Ureter (tissue), 1 donor: ENCODE data around the gene SPRR5. TPM values are rescaled to one million over a fixed set of nuclear protein-coding genes. Genes with fewer than 3 reads are reported as not detected.

ENCODE experiments used
- DNase-seq: peaks from one replicate; pipeline ENCODE4 v3.0.0-alpha.2; 2020; ENCODE audit warnings: low spot score
- total RNA-seq: library from RNA; stranded (reverse); gene quantifications from one replicate; pipeline ENCODE4 v1.2.4, GENCODE V29; 2023
- donor health status: DM: yes; HTN: yes; CAD: no.

SPRR5 gene
- total RNA-seq, 1 donor from 2014 or later: not detected

- DNase-seq: no peak
Observed at GRCh38 chr1:152946248-152946647, 758 bp upstream of the SPRR5 start.

DNA sequence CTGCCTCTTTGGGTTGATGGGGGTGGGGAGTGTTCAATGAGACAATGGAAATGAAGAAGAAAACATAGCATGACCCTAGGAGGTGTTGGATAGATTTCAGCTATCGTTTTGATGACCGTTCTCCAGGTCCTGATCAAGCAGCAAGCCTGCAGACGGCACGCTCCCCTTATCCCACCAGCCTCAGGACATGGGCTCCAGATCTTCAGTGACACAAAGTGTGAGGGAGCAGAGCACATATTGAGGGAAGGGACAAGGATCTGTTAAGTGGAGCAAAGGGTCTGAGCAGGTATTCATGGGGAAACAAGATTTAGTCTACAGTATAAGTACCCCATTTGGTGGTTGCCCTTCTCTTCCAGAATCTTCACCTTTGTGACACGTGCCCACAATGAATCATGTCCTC lies 4.7 kb downstream of the SPRR5 start:
- DNase-seq: no peak

GRCh38 chr1:152953761-152954160 lies 6.8 kb downstream of the SPRR5 start:
- DNase-seq: peak; percentile 52

- no peak for DNase-seq
Observed at GRCh38 chr1:152954436-152954835, 7.4 kb downstream of the SPRR5 start.

DNA sequence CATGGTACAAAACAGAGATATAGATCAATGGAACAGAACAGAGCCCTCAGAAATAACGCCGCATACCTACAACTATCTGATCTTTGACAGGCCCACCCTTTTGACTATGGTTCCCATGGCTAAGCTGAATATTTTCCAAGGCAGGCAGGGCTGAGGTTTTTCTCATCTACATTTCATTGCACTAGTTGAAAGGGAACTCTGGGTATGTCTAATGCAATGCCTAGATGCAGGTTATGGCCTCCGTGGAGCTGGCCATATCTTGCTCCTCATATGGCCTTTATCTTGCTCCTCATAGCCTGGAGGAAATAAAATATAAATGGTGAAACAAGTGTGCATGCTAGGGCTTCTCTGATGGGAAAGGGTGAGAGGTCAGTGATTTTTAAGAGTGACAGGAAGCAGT lies 10.6 kb downstream of the SPRR5 start:
- no peak for DNase-seq

DNA sequence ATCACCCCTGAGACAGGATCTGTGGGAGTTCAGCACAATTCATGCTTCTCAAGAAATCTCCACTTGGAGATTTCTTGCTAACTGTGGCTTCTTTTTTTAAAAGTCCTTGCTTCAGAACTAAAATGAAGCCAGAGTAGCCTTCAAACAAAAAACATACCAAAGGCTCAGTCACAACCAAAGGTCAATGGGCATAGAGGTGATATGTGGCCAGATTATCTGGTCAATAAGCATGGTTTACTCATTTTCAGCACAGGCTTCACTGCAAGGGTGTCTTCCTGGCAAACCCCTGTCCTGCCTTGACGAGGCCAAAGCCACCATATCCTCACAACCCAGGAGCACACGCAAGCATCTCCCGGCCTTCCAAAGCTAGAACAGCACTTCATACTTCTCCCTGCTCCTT lies 12.3 kb downstream of the SPRR5 start:
- DNase-seq: no peak

DNA sequence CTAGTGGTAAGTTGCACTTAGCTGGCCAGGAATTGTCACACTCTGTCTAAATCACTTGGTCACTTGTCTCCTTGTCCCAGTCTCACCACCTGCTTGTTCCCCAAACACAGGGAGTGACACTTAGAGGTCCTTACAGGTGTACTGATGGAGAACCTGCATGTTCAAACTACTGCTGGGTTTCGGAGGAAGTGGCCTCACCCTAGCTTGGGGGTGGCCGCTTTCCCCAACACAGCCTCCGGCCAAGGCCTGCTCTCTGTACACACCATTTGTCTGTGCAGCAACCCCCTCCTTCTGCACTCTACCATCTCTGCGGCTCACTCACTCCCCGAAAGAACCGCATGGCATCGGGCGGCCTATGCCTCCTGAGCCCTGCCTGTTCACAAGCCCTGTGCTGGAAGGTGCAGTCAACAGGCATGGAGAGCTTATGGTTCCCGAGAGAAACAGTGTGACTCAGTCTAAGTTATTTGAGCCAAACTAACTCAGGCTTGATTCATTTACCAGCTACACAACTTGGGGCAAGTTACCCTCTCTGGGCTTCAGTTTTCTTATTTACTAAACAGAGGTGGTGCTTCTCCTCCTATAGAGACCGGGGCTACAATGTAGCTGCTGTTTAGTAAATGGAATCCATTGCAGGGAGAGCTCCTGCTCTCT lies 12.9 kb downstream of the SPRR5 start:
- no peak for DNase-seq

DNA sequence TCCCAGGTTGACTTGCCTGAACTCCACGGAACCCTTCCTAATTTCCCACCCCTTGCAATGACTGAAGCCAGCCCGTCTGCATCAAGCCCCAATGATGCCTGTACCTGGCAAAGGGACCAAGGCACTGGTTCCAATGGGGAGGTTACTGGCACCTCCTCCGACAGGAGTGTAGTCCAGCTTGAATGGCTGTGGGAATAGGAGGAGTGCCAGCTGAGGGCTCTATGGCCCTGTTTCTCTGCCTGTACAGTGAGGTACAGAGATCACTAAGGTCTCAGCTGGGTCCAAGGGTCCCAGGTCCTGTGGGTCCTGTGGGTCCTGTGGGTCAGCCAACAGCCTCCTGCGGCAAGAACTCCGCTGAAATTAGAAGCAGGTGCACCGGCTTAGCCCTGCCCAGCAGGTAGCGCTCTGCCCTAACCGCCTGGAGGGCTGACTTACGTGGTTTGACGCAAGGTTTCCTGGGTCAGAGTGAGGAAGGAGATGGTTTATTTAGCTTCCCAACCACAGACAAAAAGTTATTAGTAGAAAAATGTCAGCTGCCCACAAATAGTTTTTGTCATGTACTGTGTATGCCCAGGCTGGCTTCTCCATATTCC lies 13.5 kb downstream of the SPRR5 start:
- no peak for DNase-seq

DNA sequence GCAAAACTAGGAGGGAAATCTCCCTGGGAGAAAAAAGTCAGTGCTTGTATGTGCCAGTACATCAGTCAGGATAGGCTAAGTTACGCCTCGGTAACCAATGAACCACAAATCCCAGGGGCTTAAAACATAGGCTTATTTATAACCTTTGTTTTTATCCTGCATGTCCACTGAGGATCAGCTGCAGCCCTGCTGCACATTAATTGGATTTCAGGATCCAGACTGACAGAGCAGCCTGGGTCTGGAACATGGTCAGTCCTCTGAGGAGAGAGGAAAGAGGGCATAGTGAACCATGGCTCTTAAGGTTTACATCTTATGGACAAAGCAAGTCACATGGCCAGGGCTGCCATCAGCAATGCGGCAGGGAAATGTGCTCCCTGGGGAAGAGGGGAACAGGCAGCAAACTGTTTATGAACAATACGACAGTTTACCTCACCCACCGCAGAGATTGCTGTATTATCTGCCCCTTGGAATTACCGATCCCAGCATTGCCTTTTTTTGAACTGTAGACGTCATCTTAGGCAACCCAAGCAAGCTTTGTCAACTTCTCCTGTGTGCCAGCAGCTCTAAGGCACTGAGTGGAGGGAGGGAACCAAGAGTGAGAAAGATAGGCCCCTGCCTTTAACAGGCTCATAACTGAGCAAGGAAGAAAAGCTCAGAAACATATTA lies 14.4 kb downstream of the SPRR5 start:
- DNase-seq: no peak

DNA sequence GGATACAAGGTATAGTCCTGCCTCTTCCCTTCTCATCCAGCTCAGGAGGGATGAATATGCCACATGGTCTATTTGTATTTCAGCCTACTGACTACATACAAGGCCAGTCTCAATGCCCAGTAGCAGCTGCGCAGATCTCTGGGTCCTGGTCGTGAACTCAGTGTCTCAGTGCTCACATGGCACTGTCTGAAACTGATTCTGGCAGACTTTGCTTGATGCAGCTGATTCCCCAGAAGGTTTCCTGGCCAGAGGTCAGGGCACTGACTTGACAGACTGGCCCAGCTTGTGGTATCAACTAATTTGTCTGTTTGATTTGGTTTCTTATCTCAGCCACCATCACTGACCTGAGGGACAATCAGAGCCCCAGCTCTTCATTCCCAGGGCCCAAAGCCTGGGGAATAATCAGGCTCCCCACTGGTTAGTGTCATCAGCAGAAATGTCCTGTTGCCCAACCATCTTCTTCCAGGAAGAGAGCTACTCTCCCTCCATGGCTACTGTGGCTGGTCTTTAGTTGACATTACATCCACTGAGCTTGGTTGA lies 15.9 kb downstream of the SPRR5 start:
- DNase-seq: no peak

- no peak for DNase-seq
Observed at GRCh38 chr1:152964536-152964935, 17.5 kb downstream of the SPRR5 start.

DNA sequence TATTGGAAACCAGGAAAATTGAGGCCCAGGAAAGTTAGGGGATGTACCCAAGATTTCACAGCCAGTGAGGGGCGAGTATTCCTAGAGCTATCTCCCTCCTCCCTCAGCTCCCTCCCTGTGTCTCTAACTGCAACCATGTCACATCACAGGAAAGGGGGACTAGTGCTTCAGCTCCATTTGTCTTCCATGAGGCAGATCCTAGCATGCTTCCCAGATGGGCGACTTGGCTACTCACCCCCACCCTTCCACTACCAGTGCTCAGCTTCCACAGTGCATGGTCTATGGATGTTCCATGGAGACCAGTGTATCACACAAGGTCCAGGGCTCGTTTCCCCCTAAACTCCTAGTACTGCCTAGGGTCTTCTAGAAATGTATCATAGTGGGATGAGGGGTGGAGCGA lies 18.8 kb downstream of the SPRR5 start:
- DNase-seq: no peak

DNA sequence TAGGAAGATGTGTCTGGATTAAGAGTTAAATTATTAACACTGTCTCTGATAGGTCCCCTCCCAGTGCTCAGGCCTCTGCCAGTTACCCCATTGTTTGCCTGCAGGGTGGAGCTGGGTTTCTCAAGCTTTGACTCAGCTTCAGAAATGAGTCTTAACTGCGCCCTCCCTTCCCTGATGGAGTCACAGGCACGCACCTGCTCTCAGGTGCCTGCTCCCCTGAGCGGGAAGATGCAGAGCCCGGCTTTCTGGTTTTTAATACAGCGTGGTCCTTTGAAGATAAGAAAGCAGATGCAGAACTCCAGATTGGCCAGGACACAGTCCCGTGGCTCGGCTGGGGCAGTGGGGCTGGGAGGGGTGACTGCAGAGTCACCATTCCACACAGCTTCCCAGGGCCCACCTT lies 20.2 kb downstream of the SPRR5 start:
- DNase-seq: peak; percentile 56

DNA sequence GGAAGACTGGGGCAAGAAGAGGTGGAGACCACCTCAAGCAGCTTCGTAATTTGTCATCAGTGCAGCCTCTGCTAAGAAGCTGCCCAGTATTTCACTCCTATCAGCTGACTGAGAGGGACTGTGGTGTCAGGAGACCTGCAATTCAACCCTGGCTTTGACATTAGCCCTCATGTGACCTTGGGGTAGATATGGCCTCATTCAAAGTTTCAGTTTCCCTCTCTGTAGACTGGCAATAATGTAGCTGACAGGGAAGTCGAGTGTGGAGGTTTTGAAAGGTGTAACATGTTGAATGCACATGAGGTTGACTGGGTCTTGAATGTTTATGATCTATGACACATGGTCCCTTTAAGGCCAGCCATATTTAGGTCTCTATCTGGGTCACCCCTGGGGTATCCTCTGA lies 21.2 kb downstream of the SPRR5 start:
- DNase-seq: no peak

DNA sequence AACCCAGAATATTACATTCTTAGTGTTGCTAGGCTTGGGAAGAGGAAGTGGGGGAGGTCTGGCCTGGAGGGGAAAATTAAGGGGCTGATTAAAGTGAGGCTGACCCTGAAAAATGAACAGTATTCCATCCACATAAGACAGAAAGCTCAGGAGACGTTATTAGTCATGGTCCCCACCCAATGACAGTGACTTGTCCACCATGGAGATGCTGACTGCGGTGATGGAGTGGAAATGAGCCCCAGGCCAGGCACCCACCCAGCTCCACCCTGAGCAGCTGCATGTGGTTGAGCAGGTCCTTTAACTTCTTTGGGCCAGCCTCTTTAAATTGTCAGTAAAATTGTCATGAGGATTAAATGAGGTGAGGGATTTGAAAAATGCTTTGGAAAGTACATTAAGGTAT lies 22.0 kb downstream of the SPRR5 start:
- no peak for DNase-seq

DNA sequence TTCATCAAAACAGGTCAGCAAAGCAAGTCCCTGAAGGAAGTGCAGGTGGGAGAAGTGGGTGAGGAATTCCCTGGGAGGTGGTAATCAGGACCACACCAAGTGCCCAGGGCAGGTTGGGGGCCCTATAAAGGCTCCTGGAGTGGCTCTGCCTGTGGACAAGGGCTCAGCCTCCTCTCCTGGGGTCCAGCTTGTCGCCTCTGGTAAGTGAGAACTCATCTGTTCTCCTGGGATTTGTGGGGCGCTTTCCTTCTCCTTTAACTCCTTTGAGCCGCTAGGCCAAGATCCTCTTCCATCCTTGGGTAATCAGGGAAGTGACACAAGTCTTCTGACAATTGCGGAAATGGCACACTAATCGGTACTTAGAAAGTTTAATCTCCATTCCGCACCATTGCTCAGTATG lies 23.5 kb downstream of the SPRR5 start, which contains the start of gene SPRR4:
TSS of gene SPRR4 (plus strand) at position 154 of the 400 bp plus-strand sequence. CDS start 1,243 bp downstream, outside the sequence.
- DNase-seq: no peak

GRCh38 chr1:152972196-152972886 lies 25.3 kb downstream of the SPRR5 start:
- DNase-seq: no peak

DNA sequence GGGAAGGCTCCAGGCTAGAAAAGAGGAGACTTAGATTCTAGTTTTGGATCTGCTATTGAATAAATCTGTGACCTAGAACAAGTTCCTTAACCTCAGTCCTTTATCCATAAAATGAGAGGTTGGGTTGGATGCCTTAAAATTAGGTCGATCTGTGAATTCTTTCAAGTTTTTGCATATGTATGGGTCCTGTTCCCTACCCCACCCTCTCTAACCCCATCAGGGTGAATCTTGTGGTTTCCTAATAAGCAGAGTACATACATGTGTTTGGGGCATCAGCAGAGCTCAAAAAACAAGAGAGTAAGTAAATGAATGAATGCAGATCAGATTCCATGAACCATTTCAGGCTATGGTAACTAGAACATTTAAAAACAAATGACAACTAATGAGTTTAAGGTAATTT lies 29.7 kb downstream of the SPRR5 start:
- DNase-seq: no peak

DNA sequence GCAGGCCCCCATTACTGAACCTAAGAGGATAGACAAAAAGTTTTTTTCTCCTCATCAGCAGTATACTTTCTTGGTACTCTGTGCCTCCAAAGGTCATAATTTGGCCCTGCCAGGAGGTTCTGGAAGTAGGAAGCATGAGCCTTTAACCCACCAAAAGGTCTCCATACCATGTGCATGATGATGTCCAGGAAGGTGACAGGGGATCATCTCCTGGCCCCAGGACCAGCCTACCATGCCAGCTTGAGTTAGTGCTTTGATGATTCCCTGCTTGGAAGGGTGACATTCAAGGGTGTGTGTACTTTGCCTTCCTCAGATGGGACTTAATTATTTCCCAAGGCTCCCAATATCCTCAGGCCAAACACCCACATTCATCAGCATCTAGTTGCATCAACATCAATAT lies 30.6 kb downstream of the SPRR5 start:
- DNase-seq: no peak

GRCh38 chr1:152980676-152981075 lies 33.7 kb downstream of the SPRR5 start:
- no peak for DNase-seq

DNA sequence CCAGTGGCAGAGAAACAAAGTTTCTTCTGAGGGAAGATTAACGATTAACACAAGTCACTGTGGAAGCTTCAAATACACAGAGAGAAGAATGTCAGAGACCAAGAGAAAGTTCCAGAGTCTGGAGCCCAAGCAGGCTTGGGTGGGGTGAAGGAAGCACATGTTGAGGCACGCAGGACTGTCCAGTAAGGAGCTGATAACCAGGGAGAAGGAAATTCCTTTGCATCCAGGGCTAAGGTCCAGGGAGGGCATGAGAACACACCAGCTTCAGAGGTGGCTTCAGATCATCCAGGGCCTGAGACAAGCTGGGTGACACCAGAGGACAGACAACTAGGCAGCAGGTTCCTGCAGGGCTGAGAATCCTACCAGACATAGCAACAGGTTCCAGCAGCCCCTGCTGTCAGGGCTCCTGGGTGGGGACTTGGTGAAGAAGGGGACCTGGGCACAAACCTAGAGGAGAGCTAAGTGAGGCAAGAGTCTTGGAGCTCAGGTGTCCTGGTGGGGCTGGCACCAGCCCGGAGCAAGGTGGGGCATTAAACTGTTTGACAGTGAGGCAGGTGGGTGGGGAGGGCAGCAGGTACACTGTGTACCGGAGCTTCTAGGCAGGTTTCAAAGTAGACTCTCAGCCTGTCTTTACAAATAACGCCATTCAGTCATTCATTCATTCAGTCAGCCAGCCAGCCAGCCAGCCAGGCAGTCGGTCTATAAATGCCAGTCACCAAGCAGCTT lies 34.3 kb downstream of the SPRR5 start:
- no peak for DNase-seq

- DNase-seq: no peak
Observed at GRCh38 chr1:152982076-152982475, 35.1 kb downstream of the SPRR5 start.
